Cerebellar nuclear complex (tissue), 1 donor: ENCODE measurements around the gene CNST.
"Not testable (repeated sequence)": the region's sequence is repeated elsewhere in the genome, so short reads cannot be mapped to it uniquely, and the experiment has no call there.

Experiments
- DNase-seq, 2 experiments: peaks; one replicate each; lab custom pipeline; 2025; lab: John Stamatoyannopoulos, UW

CNST gene

DNA sequence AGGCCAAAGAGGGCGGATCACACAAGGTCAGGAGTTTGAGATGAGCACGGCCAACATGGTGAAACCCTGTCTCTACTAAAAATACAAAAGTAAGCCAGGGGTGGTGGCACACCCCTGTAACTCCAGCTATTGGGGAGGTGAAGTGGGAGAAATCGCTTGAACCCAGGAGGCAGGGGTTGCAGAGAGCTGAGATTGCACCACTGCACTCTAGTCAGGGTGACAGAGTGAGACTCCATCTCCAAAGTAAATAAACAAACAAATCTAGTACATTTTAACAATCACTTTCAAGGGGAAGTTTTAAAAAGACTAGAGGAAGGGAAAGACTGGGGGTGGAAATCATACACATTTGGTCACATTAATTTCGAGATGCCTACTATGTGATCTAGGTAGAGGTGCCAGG lies 6.9 kb upstream of the CNST start:
- DNase-seq, result no peak

- DNase-seq, result not testable (repeated sequence)
Observed at GRCh38 chr1:246560833-246561232, 5.4 kb upstream of the CNST start.

DNA sequence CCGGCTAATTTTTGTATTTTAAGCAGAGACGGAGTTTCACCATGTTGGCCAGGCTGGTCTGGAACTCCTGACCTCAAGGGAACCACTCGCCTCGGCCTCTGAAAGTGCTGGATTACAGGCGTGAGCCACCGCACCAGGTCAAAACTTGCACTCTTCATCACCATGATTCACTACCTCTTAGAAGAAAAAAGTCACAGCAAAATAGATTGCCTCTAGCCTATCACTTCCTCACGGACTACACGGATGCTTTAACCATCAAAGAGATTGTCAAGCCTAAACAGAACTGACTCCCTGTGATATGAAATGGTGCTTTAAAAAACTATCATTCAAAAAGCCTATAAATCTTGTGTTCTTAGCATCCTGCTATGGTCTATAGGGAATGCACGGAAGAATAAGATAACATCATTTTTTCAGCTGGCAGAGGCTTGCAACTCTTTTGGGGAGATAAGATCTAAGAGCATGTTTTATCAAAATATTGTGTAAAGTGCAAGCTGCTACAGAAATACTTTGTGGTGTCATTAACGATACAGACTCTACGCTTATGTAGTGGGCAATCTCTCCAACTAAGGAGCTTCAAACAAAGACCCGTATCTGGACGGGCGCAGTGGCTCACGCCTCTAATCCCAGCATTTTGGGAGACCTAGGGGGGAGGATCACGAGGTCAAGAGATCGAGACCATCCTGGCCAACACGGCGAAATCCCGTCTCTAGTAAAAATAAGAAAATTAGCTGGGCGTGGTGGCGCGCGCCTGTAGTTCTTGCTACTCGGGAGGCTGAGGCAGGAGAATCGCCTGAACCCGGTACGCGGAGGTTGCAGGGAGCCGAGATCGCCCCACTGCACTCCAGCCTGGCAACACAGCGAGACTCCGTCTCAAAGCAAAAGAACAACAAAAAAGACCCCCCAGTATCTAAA lies 1.2 kb upstream of the CNST start:
- DNase-seq, result no peak

GRCh38 chr1:246565751-246566127 lies 517 bp upstream of the CNST start:
- no peak for DNase-seq

DNA sequence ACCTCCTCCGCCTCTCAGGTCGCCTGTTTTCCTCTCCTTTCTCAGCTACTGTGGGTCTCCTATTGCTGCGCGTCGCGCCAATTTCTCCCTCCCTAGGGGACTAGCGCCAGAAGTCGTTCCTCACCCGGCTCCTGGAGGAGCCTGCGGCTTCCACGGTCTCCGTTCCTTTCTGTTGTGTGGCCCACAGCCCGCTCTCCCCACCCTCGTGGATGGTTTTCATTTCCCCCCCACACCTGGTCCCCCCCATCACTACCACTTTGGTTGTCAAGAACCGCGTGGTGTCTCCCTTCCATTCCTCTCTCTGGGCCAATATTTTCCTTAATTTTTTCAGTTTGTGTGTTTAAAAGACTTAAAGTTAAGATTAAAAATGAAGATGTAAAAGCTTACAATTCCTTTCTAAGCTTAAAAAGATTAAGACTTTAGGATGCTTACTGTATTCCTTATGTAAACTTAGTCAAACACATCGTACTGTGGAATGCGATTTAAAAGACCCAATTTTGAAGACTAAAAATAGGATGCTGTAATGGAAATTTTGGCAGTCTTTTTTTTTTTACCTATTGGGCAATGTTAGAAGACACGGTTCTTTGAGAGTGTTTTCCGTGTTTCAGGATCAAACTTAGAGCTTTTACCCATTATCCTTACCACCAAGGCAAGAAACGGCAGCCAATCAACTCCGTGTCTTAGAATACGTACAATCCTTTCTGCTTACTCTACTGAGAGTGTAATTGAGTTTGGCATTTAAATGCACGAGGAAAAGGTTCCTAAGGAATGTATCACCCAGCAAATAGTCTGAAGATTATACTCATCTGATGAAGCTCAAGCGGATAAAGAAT lies 773 bp downstream of the CNST start:
- no peak for DNase-seq

- no peak for DNase-seq
Observed at GRCh38 chr1:246567646-246568235, 1.5 kb downstream of the CNST start.

DNA sequence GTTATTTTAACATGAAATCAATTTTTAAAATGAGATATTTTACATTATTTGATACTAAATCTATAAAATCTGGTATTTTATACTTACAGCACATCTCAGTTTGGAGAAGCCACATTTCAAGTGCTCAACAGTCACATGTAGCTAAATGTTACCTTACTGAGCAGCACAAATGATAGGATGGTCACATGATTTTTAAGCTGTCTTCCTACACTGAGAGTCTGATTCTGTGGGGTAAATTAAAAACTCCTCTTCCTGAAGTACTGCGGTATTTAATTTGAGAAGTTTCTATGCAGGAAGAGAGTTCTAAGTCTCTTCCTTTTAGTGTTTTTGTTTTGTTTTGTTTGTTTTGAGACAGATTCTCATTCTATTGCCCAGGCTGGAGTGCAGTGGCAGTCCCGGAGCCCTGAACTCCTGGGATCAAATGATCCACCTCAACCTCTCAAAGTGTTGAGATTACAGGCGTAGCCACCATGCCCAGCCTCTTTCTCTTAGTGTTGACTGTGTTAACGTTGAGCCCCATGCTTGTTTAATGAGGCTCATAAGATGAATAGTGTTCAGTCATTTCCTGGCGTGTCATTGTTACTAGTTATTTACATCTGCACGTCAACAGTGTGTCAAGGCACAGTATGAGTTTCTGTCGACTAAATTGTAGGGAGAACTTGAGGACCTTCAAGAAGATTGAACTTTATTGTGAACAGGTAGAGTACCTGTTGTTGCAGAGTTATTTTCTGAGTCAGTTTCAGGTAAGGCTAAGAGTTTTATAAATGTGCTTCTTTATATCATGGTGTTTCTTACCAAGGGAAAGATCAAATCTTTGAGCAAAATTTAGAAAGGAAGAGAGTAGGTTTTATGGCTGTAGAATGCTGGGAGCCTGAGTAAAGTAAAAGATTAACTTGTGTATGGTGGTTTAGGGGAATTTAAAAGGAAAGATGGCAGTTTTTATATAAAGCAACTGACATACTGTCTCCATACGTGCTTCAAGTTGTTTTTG lies 3.3 kb downstream of the CNST start:
- no peak for DNase-seq

- DNase-seq, result not testable (repeated sequence)
Observed at GRCh38 chr1:246571309-246571708, 5.1 kb downstream of the CNST start.

GRCh38 chr1:246571953-246572352 lies 5.7 kb downstream of the CNST start:
- DNase-seq, result no peak

GRCh38 chr1:246572785-246573184 lies 6.5 kb downstream of the CNST start:
- DNase-seq, result no peak

GRCh38 chr1:246573491-246573890 lies 7.2 kb downstream of the CNST start:
- DNase-seq, result no peak

- DNase-seq, result no peak
Observed at GRCh38 chr1:246576709-246577032, 10.4 kb downstream of the CNST start.

DNA sequence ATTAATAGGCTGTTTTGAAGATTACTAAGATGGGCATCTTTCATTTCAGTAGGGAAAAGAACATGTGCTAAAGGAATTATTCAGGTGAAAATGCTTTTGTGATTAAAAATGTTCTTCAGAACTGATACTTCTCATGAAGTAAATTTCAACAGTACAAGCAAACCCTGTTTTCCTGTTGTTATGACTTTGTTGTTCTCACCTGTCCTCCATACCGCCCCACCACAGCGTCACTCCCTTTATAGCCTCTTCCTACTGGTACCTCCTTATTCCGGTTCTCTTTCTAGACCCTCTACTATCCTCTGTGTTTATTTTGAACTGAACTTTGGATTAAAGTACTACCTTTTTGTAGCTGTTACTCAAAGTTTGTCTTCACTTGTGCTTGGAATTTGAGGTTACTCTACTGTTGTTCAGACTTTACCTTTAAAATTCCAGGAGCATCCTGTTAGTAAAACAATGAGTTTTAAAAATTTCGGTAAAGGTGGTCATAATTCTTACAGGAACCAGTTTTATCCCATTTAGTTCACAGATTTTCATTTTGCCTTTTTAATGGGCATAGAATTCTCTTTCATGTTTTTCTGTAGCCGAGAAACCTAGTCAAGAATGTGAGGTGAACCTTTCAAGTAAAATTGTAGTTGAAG lies 10.9 kb downstream of the CNST start:
- DNase-seq, result no peak

DNA sequence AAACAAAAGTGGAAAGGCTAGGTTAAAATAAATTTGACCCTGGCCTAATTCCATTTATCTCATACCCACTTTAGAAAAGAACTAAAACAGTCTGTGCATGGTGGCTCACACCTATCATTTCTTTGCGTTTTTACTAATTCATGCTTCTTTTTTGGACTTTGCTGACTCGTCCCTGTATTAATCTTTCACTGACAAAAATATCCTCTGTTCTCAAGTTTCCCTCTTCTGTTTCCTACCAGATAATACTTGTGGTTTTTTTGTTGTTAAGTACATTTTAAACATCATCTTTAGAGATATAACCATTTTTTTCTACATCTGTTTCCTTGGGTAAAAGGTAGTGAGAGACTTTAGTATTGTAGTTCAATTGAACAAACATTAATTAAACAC lies 11.5 kb downstream of the CNST start:
- DNase-seq, result no peak

DNA sequence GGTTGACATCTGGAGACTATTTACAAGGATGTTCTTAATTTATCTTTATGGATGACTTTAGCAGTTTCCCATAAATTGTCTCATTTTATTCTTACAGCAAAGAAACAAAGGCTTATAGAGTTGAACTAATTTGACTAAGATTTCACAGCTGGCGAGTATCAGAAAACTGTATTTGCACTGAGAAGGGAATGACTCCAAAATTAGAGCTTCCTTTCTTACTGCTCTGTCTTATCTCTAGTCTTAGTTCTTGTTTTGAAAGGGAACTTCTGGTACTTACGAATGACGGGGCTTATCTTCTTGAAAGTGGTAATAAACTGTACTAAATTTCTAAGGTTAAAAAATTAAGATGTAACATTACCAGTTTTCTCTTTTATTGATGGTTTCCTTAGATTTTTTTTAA lies 13.6 kb downstream of the CNST start:
- DNase-seq, result no peak

DNA sequence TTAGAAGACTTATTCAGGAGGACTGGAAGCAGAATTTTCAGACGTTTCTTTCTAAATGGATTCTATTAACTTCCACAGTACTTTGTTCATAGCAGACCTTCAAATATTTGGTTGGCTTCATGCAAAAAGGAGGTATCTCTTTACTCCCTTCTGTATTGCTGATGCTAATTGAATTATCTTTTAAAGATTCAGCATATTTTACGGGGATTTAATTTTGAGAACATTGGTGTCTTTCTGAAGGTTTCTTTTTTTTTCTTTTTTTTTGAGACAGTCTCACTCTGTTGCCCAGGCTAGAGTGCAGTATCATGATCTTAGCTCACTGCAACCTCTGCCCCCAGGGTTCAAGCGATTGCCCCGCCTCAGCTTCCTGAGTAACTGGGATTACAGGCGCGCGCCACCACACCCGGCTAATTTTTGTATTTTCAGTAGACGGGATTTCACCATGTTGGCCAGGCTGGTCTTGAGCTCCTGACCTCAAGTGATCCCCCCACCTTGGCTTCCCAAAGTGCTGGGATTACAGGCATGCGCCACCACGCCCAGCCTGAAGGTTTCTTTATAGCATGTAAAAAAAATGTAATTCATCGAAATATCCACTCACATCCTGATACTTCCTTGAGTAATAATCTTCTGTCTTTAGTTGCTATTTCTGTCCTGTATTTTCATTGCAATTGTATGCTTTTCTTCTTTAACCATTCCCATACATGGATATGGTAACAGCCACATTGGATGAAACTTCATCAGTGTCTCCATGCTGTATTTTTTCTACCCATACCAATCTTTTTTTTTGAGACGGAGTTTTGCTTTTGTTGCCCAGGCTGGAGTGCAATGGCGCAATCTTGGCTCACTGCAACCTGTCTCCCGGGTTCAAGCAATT lies 14.5 kb downstream of the CNST start:
- DNase-seq, result no peak

GRCh38 chr1:246582301-246583055 lies 16.2 kb downstream of the CNST start:
- DNase-seq, result no peak

DNA sequence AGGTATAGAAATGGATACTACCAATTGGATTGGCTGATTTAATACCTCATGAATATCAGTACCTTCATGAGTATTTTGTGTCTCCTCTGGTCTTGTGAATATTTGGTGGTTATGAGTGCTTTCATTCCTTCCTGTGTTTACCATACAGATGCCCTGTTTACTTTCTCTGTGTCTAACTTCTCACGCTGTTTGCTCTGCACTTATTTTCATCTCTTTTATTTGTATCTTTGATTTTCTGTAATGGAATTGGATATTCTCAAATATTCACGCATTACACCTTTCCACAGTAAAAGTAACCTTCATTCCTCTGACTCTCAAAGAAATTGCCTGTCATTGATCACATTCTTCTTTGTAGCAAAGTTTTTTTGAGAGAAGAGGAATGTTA lies 16.8 kb downstream of the CNST start:
- no peak for DNase-seq

- DNase-seq, result no peak
Observed at GRCh38 chr1:246583448-246584185, 17.4 kb downstream of the CNST start.
